Lower leg skin (tissue), 4 donors: ENCODE results near the gene RIPK1. TPM values are rescaled to one million over a fixed set of nuclear protein-coding genes. Genes with fewer than 3 reads are reported as not detected.
A peak's percentile ranks its signal among the peaks of the same experiment; 100 is the strongest.
"Not testable (repeated sequence)": the region's sequence is repeated elsewhere in the genome, so short reads cannot be mapped to it uniquely, and the experiment has no call there.

Source experiments
- DNase-seq, 2 donors: peaks; one replicate each; pipeline ENCODE4 v3.0.0-alpha.2; 2019; ENCODE audit warnings: low spot score in 2 of 2
- H3K4me3 ChIP-seq: fragments of 200-600 bp; sonication (generic); 2 replicates; pipeline ENCODE4 v1.5.1; 2017; ENCODE audit warnings: mild to moderate bottlenecking, low read depth; ENCODE audit not compliant: poor library complexity, severe bottlenecking
- CTCF ChIP-seq, 3 donors: fragments of 450-650 bp; IDR thresholded peaks; one replicate each; pipeline ENCODE4 v1.5.1; 2016; ENCODE audit warnings: antibody characterized with exemption in 3 of 3, mild to moderate bottlenecking in 3 of 3, moderate library complexity in 2 of 3
- POLR2A ChIP-seq, 2 donors: fragments of 450-650 bp; IDR thresholded peaks; one replicate each; pipeline ENCODE4 v1.6.1; 2016 to 2017; ENCODE audit warnings: antibody characterized with exemption in 2 of 2, mild to moderate bottlenecking in 1 of 2, moderate library complexity in 1 of 2
- WGBS, 2 donors: methylation state at CpG; one replicate each; pipeline ENCODE4 v1.1.5; 2018; 5-methylcytosine and 5-hydroxymethylcytosine counted together
- intact Hi-C: fragments of 100-400 bp; cut with DNase I; formaldehyde crosslinking; loops from one replicate; pipeline ENCODE4 v1.15.0; 2023; ENCODE audit warnings: low total_unique reads
- total RNA-seq, 4 donors: library from RNA; depleted of rRNA; stranded (reverse); fragments of >200 nt; gene quantifications; one replicate each; pipeline ENCODE4 v1.1.0, GENCODE V29; 2016

Gene RIPK1
- total RNA-seq = 10 to 100 TPM; 28.2 to 37.2 (median 29.5) TPM

- intact Hi-C loops = no loop called here
- H3K4me3 ChIP-seq = peak within 1 kb of the TSS; percentile 81
- TF ChIP-seq CTCF (IDR thresholded peaks at IDR 0.05) = no peak
- TF ChIP-seq POLR2A (IDR thresholded peaks at IDR 0.05) = peak in 1 of 2 donors; percentile 76
- WGBS, 2 donors = 0 to 1% methylated on average over 25 to 75 of the region's 112 CpGs
- peak; percentile 91 to 98 for DNase-seq
Measured at GRCh38 chr6:3068329-3069214, at the start of gene RIPK1. RIPK1 (plus strand) TSS chr6:3068494; CDS start chr6:3076824, 8,330 bp downstream.

GRCh38 chr6:3019065-3019464 lies 49.2 kb upstream of the RIPK1 start:
- TF ChIP-seq POLR2A (IDR thresholded peaks at IDR 0.05) (no peak), CTCF (IDR thresholded peaks at IDR 0.05) (no peak)
- no peak overlapping the region for H3K4me3 ChIP-seq
- 53 to 69% methylated on average over 1 of the region's 1 CpG for WGBS, 2 donors
- intact Hi-C loops = no loop called here
- DNase-seq = no peak

- TF ChIP-seq POLR2A (IDR thresholded peaks at IDR 0.05) = no peak
- TF ChIP-seq CTCF (IDR thresholded peaks at IDR 0.05) = no peak
- intact Hi-C loops = no loop called here
- 95% methylated on average over 6 of the region's 6 CpGs for WGBS, 2 donors
- no peak for DNase-seq
- H3K4me3 ChIP-seq = no peak overlapping the region
Measured at GRCh38 chr6:3019749-3020320, 48.5 kb upstream of the RIPK1 start.

- H3K4me3 ChIP-seq, DNase-seq, intact Hi-C loops: not testable (repeated sequence)
- 81 to 93% methylated on average over 2 of the region's 2 CpGs for WGBS, 2 donors
Measured at GRCh38 chr6:3020976-3021598, 47.2 kb upstream of the RIPK1 start.

- intact Hi-C loops = no loop called here
- peak overlapping the region; percentile 33 for H3K4me3 ChIP-seq
- 36 to 38% methylated on average over 26 of the region's 26 CpGs for WGBS, 2 donors
- no peak for TF ChIP-seq CTCF (IDR thresholded peaks at IDR 0.05)
- no peak for TF ChIP-seq POLR2A (IDR thresholded peaks at IDR 0.05)
- DNase-seq = no peak
Measured at GRCh38 chr6:3022765-3023662, 45.3 kb upstream of the RIPK1 start.
